Natural killer cell treated with Interleukin-12 subunit alpha and Interleukin-12 subunit beta and Interleukin-15 and Interleukin-18, amount 100 ng/mL, for 72 hours (primary cell): ENCODE measurements around the gene IGFN1. TPM values are rescaled to one million over a fixed set of nuclear protein-coding genes. Genes with fewer than 3 reads are reported as not detected.
A peak's percentile ranks its signal among the peaks of the same experiment; 100 is the strongest.
"Not testable (repeated sequence)": the region's sequence is repeated elsewhere in the genome, so short reads cannot be mapped to it uniquely, and the experiment has no call there.

ENCODE experiments used
- ATAC-seq, 2 donors: fragments of 150-1000 bp; cut with Tn5 transposase in 1 of 2; sonication (Bioruptor Pico), chemical (Tn5 transposase) in 1 of 2; 2 replicates each; pipeline ENCODE4 v1.10.0; 2021
- DNase-seq: peaks from one replicate; pipeline ENCODE4 v3.0.0; 2022; ENCODE audit warnings: low spot score
- H3K27ac Mint-ChIP-seq, 2 donors: 1 replicate in 1 of 2; 2 replicates in 1 of 2; pipeline ENCODE4 v1.8.0; 2022; ENCODE audit warnings: mixed read lengths in 2 of 2, mild to moderate bottlenecking in 1 of 2, moderate library complexity in 1 of 2
- H3K27me3 Mint-ChIP-seq, 2 donors: 1 replicate in 1 of 2; 2 replicates in 1 of 2; pipeline ENCODE4 v1.8.0; 2022; ENCODE audit warnings: mixed read lengths in 2 of 2
- H3K36me3 Mint-ChIP-seq: one replicate; pipeline ENCODE4 v1.8.0; 2022; ENCODE audit warnings: mixed read lengths
- H3K4me1 Mint-ChIP-seq, 2 donors: 1 replicate in 1 of 2; 2 replicates in 1 of 2; pipeline ENCODE4 v1.8.0; 2022; ENCODE audit warnings: low read depth in 2 of 2, mixed read lengths in 2 of 2, mild to moderate bottlenecking in 1 of 2
- H3K4me3 Mint-ChIP-seq: one replicate; pipeline ENCODE4 v1.8.0; 2022; ENCODE audit warnings: mixed read lengths
- H3K9me3 Mint-ChIP-seq: 2 replicates; pipeline ENCODE4 v1.8.0; 2022; ENCODE audit warnings: mixed read lengths
- total RNA-seq, 2 donors: library from RNA; stranded (reverse); gene quantifications; one replicate each; pipeline ENCODE4 v1.2.3, GENCODE V29; 2022

Gene IGFN1
- total RNA-seq, 2 donors from 2014 or later = not detected

DNA sequence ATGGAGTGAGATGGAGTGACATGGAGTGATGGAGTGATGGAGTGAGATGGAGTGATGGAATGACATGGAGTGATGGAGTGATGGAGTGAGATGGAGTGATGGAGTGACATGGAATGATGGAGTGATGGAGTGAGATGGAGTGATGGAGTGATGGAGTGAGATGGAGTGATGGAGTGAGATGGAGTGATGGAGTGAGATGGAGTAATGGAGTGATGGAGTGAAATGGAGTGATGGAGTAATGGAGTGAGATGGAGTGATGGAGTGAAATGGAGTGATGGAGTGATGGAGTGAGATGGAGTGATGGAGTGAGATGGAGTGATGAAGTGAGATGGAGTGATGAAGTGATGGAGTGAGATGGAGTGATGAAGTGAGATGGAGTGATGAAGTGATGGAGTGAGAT, 67.5 kb downstream of the IGFN1 start:
- H3K27ac Mint-ChIP-seq, ATAC-seq, H3K4me1 Mint-ChIP-seq, H3K36me3 Mint-ChIP-seq, DNase-seq, H3K4me3 Mint-ChIP-seq, H3K9me3 Mint-ChIP-seq, H3K27me3 Mint-ChIP-seq: not testable (repeated sequence)

DNA sequence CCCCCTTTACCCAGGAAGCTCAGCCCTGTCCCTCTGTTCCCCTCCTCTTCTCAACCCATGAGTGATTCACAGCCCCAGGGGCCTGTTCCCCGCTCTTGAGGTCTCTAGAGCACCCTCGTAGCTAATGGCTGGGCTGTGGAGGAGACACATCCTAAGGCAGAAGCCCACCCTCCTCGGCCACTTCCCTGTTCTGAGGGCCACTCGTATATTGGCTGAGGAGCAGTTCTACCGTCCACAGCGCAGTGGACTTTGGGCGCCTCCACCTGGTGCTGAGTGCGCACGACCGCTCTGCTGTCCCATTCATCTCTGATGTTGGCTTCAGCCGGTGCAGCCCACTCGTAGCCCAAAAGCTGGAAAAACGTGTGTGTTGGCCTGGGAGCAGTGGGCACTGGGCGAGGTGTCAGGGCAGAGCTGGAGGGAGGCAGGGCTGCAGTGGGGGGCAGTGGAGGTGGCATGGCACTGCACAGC, 68.2 kb downstream of the IGFN1 start:
- no peaks in the 10 kb centered on the region for H3K36me3 Mint-ChIP-seq
- peaks cover 8% of the 10 kb centered on the region in 2 donors for H3K27me3 Mint-ChIP-seq
- H3K27ac Mint-ChIP-seq = no peak overlapping the region
- H3K9me3 Mint-ChIP-seq = no peaks in the 10 kb centered on the region
- ATAC-seq = no peak
- H3K4me3 Mint-ChIP-seq = no peak overlapping the region
- no peak for DNase-seq
- H3K4me1 Mint-ChIP-seq = no peaks in the 10 kb centered on the region

DNA sequence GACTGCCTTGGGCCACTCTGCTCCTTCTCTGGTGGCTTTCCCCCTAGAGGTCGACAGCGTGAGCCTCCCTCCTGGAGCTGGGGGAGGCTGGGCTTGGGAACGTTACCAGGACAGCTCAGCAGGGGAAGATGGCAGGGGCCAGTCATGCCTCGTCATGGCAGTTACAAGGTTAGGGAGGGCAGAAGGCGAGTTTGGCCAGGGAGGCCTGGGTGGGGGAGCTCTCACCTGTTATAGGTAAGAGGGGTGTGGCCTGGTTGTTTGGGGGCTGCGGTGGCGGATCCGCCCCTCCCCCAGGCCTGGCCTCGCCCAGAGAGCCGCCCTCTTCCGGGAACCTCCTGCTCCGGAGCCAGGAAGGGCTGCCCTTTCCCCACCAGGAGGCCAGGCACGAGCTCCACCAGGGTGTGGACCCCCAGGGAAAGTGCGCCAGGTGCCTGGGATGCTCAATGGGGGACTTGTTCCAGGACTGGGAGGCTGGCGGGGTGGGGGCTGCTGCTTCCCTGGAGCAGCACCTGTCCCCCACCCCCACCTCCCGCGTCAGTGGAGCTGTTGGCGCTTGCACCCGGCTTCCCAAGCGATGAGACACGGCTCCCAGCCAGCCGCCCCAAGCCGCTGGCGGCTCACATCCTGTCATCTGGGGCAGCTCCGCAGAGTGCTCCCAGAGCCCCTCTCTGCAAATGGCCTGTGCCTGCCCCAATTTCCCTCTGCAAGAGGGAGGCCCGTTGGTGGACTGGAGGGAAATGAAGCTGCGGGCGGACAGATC, 69.0 kb downstream of the IGFN1 start:
- Mint-ChIP-seq H3K27ac (no peak overlapping the region), H3K4me1 (no peaks in the 10 kb centered on the region), H3K36me3 (no peaks in the 10 kb centered on the region), H3K27me3 (peaks cover 11 to 12% of the 10 kb centered on the region in 2 donors), H3K9me3 (no peaks in the 10 kb centered on the region), H3K4me3 (no peak overlapping the region)
- DNase-seq (no peak), ATAC-seq (peak in 1 of 2 donors; percentile 7)

DNA sequence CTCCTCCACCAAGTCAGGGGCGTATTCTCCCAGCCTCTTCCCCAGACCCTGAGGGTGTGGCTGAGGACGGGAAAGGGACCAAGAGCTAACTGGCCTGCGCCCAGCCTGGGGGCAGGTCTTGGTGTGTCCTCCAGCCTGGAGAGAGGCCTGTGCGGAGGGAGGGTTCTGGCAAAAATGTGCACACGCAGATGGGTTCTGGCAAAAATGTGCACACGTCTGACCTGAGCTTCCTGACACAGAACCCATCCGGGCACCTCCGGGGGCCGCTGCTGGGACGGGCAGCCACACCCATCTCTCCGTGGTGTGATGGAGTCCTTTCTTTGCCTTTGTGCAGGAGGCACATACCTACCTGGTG, 69.6 kb downstream of the IGFN1 start:
- ATAC-seq (no peak), DNase-seq (no peak)
- Mint-ChIP-seq H3K9me3 (no peaks in the 10 kb centered on the region), H3K27ac (no peak overlapping the region), H3K4me3 (no peak overlapping the region), H3K36me3 (no peaks in the 10 kb centered on the region), H3K4me1 (no peaks in the 10 kb centered on the region), H3K27me3 (peaks cover 13 to 15% of the 10 kb centered on the region in 2 donors)

DNA sequence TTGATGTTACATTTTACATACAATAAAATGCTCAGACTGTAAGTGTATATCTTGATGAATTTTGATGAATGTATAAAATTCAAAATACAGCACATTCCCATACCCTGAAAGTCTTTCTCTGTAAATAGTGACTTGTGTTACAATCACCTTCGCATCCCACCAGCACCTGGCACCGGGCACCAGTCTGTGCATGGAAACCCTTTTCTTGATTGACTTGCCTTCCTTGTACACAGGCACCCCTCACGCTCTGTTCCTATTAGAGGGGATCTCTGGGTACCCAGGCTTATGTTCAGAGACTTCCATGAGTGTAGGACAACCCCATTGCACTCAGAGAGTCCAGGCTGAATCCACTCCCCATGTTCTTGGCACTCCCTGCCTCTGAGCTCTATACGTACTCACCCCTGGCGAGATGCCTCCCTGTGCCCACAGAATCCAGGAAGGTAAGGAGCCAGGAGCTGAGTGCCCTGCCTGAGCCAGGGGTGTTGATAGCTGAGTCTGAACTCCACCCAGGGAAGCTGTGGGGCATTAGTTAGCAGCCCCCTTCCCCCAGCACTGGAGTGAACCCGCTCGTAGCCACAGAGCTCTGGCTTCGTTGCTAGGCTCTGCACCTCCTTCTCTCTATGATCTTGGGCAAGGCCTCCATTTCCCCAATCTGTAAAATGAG, 70.2 kb downstream of the IGFN1 start:
- no peaks in the 10 kb centered on the region for H3K9me3 Mint-ChIP-seq
- H3K4me1 Mint-ChIP-seq = no peaks in the 10 kb centered on the region
- no peak overlapping the region for H3K27ac Mint-ChIP-seq
- no peaks in the 10 kb centered on the region for H3K36me3 Mint-ChIP-seq
- no peak overlapping the region for H3K4me3 Mint-ChIP-seq
- no peak for DNase-seq
- no peak for ATAC-seq
- peaks cover 13 to 21% of the 10 kb centered on the region in 2 donors for H3K27me3 Mint-ChIP-seq

DNA sequence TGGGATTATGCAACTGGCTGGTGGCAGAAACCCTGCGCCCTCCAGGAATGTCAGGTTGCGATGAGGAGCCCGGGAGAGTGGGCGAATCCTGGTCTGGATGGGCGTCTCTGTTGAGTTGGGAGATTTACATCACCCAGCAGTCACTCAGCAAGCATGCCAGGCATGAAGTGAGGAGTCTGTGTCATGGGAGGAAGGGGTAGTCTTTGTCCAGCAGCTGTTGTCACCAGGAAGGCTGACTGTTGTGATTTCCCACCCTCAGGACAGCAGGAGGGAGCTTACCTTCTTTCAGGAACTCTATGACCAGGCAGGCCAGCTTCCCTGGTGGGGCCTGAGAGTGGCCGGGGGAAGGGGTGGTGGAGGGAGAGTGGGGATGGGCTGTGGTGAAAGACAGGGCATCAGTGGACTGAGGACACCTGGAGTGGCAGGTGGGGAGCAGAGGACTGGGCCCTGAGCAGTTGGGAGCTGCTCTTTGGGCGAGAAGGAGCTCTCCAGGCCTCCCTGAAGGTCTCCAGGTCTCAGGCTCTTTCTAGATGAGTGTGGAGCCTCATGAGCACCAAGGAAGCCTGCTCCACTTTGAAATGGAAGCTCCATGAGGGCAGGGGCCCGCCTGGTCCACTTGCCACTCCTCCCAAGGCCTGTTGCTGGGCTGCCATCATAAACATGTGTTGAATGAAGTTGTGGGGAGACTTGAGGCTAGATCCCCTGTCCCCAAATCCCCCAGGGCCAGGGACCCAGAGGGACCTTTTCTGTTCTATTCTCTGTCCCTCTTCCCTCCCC, 71.3 kb downstream of the IGFN1 start:
- no peak for DNase-seq
- H3K9me3 Mint-ChIP-seq = no peaks in the 10 kb centered on the region
- peak in 1 of 2 donors; percentile 29 for ATAC-seq
- H3K36me3 Mint-ChIP-seq = no peaks in the 10 kb centered on the region
- no peaks in the 10 kb centered on the region for H3K4me1 Mint-ChIP-seq
- H3K27me3 Mint-ChIP-seq = peaks cover 20 to 33% of the 10 kb centered on the region in 2 donors
- no peak overlapping the region for H3K27ac Mint-ChIP-seq
- no peak overlapping the region for H3K4me3 Mint-ChIP-seq

DNA sequence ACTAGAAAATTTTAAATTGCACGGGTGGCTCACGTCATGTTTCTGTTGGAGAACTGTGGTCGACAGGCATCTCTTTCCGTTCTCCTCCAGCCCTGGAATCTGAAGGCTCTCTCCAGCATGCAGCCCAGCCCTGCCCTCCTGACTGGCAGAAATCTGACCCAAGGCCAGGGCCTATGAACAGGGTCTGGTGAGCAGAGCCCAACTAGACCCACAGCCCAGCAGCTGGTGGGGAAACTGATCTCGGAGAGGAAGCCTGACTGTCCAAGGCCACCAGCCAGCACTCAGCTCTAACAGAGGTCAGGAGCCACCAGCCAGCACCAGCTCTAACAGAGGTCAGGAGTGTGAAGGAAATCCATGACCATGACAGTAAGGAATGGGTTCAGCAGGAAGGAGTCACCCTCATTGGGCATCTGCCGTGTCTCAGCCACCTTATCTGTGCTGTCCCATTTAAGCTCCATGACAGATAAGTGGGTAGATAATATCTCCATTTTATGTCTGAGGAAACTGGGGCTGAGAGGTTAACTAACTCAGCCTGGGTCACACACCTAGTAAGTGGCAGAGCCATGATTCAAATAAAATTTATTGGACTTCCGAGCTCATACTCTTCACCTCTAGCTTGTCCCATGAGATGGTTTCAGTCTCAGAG, 72.5 kb downstream of the IGFN1 start:
- Mint-ChIP-seq H3K27ac (no peak overlapping the region), H3K4me3 (no peak overlapping the region), H3K36me3 (no peaks in the 10 kb centered on the region), H3K4me1 (no peaks in the 10 kb centered on the region), H3K9me3 (no peaks in the 10 kb centered on the region), H3K27me3 (peaks cover 29 to 43% of the 10 kb centered on the region in 2 donors)
- no peak for DNase-seq
- no peak for ATAC-seq

DNA sequence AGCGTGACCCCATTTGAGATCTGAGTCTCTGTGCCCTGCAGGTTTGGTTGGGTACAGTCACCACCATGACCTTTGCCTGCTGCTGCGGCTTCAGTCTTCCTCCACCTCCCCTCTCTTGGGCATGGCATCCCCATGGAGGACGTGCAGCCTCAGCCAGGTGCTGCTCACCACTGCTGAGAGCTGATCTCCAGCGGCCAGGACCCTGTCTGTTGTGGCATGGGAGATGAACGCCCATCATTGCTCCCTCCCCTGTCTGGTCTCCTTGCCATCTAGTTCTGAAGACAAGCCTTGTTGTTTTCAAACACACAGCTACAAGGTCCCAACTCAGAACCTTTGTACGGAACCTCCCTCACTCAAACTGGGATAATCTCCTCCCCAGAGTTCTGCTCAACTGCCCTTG, 73.4 kb downstream of the IGFN1 start:
- Mint-ChIP-seq H3K36me3 (no peaks in the 10 kb centered on the region), H3K27ac (no peak overlapping the region), H3K4me1 (no peaks in the 10 kb centered on the region), H3K9me3 (no peaks in the 10 kb centered on the region), H3K27me3 (peaks cover 32 to 44% of the 10 kb centered on the region in 2 donors), H3K4me3 (no peak overlapping the region)
- DNase-seq (no peak), ATAC-seq (no peak)

DNA sequence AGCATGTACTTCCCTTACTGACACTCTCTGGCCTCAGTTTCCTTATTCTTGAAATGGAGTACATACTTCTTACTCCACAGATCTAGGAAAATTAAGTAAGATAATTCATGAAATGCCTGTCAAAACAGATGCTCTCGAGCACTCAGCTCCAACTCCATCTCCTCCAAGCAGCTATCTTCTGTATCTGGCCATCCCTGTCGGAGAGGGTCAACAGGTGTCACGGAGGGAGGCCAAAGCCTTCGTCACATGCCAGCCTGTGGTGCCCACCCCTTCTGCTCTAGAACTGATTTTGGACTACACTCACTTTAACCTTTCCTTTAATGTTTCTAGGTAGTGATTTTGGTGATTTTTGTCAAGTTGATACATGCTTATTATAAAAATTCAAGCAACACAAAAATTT, 73.9 kb downstream of the IGFN1 start:
- DNase-seq (no peak), ATAC-seq (no peak)
- Mint-ChIP-seq H3K9me3 (no peaks in the 10 kb centered on the region), H3K27me3 (peaks cover 34 to 49% of the 10 kb centered on the region in 2 donors), H3K4me1 (no peaks in the 10 kb centered on the region), H3K27ac (no peak overlapping the region), H3K36me3 (no peaks in the 10 kb centered on the region), H3K4me3 (no peak overlapping the region)

DNA sequence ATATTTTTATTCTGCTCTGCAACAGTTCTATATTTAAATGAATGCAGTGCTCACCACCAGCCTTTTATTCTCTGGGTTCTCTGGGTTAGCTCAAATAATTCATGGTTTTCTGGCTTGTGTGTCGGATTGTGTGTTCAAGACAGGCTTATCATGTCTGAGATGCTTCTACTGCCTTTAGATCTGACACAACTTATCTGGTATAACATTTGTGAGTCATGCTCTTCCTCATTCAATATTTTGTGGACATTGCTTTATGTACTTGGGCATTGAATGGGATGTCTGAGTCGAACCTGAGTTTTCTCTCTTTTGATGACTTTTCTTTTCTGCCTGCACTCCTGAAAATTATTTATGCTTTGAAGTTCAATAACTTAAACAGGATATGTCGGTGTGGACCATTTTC, 75.1 kb downstream of the IGFN1 start:
- H3K27ac Mint-ChIP-seq = no peak overlapping the region
- no peak for ATAC-seq
- no peaks in the 10 kb centered on the region for H3K36me3 Mint-ChIP-seq
- H3K27me3 Mint-ChIP-seq = peaks cover 33 to 47% of the 10 kb centered on the region in 2 donors
- DNase-seq = no peak
- no peak overlapping the region for H3K4me3 Mint-ChIP-seq
- no peaks in the 10 kb centered on the region for H3K9me3 Mint-ChIP-seq
- no peaks in the 10 kb centered on the region for H3K4me1 Mint-ChIP-seq

DNA sequence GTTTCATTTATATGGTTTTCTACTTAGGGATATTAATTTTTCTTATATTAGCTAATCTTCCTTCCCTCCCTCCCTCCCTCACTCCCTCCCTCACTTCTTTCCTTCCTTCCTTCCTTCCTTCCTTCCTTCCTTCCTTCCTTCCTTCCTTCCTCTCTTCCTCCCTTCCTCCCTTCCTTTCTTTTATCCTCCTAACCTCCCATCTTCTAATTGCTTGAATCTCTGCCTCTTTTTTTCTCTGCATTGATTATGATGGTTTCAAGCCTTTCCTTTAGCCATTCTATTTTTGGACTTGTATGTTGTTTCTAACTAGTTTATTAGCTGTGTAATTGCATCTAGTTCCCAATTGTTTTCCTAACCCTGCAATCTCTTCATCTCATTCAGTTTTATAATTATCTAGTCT, 75.7 kb downstream of the IGFN1 start:
- DNase-seq (no peak), ATAC-seq (no peak)
- Mint-ChIP-seq H3K36me3 (no peaks in the 10 kb centered on the region), H3K27me3 (peaks cover 33 to 46% of the 10 kb centered on the region in 2 donors), H3K4me1 (no peaks in the 10 kb centered on the region), H3K27ac (no peak overlapping the region), H3K9me3 (no peaks in the 10 kb centered on the region), H3K4me3 (no peak overlapping the region)

DNA sequence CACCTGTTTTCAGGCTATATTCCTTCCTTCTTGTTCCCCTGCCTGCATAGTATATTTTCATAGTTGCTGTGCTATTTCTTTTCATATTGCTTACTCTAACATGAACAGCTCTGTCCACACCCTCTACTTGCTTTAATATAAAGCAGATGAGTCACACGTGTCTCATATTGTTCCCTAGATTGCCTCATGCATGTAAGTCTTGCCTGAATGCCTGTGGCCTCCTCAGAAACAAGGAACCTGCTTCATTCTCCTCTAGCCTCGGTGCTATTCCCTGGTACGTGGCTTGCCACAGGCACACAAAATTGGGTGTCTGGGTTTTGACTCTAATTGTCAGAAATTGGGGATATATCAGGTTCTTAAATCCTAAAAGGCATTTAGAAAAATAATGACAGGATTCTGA, 76.2 kb downstream of the IGFN1 start:
- DNase-seq (no peak), ATAC-seq (no peak)
- Mint-ChIP-seq H3K36me3 (no peaks in the 10 kb centered on the region), H3K27me3 (peaks cover 33 to 46% of the 10 kb centered on the region in 2 donors), H3K27ac (no peak overlapping the region), H3K4me3 (no peak overlapping the region), H3K4me1 (no peaks in the 10 kb centered on the region), H3K9me3 (no peaks in the 10 kb centered on the region)

DNA sequence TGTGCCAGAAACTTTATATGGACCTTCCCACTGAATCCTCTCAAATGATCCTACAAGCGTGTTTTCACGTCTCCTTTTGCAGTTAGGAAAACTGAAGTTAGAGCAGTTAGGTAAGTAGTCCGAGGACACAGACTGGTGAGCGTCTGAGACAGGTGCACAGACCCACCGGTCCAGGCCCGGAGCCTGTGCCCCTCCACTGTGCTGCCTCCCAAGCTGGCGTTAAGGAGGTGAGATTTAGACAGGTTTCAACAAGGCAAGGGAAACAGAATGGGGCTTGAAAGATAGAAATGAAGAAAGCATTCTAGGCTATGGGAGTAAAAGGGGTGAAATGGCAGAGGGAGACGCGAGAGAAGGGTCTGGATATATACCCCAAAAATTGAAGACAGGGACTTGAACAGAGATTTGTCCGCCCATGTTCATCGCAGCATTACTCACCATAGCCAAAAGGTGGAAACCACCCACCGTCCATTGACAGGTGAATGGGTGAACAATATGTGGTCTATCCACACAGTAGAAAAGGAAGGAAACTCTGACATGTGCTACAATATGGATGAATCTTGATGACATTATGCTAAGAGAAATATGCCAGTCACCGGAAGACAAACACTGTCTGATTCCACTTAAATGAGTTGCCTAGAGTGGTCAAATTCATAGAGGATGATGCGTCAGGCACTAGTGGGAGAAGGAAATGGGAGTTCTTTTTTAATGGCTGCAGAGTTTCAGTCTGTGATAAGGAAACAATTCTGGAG, 77.0 kb downstream of the IGFN1 start:
- H3K4me3 Mint-ChIP-seq = no peak overlapping the region
- DNase-seq (no peak), ATAC-seq (no peak)
- H3K27ac Mint-ChIP-seq = no peak overlapping the region
- no peaks in the 10 kb centered on the region for H3K9me3 Mint-ChIP-seq
- peaks cover 33 to 46% of the 10 kb centered on the region in 2 donors for H3K27me3 Mint-ChIP-seq
- no peaks in the 10 kb centered on the region for H3K36me3 Mint-ChIP-seq
- no peaks in the 10 kb centered on the region for H3K4me1 Mint-ChIP-seq
